HTR-8/SVneo (cell line): Measurements from ENCODE around the gene CCDC175.

ENCODE experiments used
- DNase-seq: peaks from one replicate; pipeline ENCODE4 v3.0.0; 2011; ENCODE audit warnings: low spot score, mixed read lengths; ENCODE audit not compliant: insufficient read length
- FAIRE-seq: peaks from 2 replicates; lab custom pipeline; 2011; peaks lifted over from hg19 to GRCh38; lab: Jason Lieb, UNC

Gene CCDC175

DNA sequence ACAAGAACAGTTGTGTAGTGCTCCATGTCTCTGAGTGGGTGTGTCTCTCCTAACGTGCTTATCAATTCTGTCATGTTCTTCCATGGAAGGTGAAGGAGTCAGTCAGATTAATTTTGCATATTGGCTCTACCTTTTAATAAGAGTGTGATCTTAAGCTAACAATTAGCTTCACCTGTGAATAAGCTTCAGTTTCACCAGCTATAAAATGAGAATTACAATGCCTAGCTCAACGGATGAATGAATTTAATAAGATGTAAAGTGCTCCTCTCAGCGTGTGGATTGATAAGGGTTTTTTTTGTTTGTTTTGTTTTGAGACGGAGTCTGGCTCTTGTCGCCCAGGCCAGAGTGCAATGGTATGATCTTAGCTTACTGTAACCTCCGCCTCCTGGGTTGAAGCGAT is 32.7 kb downstream of the CCDC175 start:
- FAIRE-seq, result peak; percentile 88

DNA sequence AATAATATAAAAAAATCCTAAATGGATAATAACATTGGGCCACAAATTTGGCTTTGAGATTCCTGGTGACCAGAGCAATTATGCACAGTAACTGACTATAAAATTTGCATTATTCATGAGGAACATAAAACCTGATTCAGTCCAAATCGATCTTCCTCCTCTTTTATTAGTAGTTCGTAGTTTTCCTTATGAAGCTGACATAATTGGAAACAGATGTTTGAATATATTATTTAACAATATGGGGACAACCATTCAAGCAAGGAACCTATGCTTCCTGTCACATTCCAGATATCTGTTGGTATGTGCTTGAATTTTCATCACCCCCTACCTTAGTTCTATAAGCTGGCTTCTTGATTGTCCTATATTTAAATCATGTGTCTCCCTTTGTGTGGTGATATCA is 34.9 kb downstream of the CCDC175 start:
- DNase-seq, result no peak
- FAIRE-seq, result no peak

More for the DNA sequence above, 32.7 kb downstream of the CCDC175 start:
- DNase-seq, result no peak

DNA sequence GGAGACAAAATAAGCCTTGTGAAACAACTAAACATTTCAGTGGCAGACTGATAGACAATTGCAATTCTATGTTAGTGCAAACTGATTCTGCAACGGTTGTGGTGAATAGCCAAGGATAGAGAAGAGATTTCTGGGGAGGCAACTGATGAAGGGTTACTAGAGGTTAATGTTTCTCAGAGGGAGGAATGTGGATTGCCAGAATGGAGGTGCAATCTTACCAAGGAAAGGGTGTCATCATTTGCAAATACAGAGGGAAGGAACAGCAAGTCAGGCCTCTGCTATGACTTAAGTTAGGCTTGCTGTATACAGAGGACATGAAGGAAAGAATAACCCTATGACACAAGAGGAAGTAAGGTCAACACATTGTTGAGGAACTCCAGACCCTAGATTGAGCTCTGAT is 35.8 kb downstream of the CCDC175 start:
- DNase-seq, result no peak
- peak; percentile 85 for FAIRE-seq

DNA sequence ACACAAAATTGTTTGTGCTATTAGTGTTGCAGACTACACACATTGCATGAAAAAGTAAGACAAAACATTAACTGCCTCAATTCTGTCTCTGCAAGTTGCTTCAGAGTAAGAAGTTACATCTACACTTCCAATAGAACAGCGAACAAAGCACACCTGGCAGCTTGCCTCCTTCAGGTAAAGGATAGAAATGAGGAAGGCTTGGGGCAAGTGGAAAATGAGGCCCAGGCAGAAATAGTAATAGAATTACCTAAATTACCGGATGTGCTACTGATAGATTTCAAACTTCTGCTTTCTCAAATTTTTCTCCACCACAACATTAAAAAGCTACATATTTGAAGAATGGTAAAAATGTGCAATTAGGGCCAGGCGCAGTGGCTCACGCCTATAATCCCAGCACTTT is 37.7 kb downstream of the CCDC175 start:
- DNase-seq (no peak), FAIRE-seq (peak; percentile 44)

DNA sequence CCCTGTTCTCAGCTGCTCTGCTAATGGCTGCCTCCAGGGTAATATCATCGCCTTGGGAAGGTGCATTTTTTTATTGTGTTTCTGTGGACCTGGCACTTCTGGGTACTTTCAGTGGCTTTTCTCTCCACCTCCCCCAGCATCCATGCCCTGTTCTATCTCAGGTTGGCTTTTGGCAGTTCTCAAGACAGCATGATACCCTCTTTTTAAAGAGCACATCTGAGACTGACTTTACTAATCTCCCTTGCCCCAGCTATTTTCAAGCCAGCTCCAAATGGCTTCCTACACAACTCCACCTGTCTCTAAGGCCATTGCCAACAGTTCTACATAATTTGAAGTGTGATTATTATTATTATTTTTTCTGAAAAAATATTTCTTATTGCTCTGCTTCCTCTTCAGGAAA is 39.1 kb downstream of the CCDC175 start:
- no peak for DNase-seq
- peak; percentile 58 for FAIRE-seq

DNA sequence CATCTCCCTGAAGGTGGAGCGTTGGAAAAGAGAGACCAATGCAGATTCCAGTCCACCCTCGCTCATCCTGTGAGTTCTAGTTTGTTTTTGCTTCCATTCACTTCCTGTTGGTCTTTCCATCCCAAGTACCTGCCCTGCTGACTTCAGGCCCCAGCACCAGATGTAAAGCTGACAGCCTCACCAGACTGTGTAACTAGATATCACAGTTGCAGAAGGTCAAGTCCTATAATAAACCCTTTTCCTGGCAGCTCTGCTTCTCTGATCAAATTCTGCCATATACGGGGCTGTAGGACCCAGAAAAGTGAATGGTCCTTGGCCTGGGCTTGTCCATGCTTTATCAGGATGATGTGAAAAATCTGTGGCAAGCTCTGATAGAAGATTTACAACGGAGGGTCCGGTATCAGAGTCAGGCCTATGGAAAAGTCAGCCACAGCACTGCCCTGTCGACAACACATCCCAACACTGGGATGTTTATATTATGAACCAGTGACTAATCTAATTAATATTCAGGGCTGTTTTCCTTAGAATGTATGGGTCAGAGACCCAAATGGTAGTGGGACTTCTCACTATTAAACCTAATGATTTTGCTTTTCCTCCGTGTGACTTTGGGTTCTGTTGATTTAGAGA is 42.1 kb downstream of the CCDC175 start:
- FAIRE-seq (peak; percentile 90), DNase-seq (no peak)

DNA sequence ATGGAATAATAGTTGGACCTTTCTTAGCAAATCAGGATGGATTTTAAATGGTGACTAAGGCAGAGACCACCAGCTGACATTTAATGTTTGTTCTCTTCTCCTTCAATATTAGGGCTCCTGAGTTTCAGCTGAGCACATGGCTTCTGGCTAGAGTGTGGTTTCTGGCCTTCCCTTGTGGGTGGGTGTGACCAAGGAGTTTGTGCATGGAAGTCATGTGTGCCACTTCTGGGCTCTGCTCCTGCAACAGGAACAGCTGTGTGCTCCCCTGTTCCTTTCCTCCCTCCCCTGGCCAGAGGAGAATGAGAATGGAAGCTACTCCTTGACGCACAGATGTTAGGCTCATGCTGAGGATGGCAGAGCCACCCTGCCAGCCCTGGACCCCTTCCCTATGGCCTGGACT is 44.2 kb downstream of the CCDC175 start:
- DNase-seq, result no peak
- peak; percentile 90 for FAIRE-seq

DNA sequence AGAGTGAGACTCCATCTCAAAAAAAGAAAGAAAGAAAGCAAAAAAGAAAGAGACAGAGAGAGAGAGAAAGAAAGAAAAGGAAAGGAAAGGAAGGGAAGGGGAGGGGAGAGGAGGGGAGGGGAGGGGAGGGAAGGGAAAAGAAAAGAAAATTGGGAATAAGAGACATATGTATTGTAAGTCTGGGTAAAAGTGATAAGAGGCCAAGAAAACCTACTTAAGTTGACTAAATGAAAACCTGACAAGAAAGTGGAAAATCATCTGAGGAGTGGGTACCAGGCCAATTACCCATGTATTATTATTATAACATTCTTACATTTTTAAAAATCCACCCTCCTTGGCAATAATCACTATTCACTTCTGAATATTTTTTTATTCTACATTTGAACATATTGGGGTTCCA is 46.3 kb downstream of the CCDC175 start:
- DNase-seq, result no peak
- no peak for FAIRE-seq

DNA sequence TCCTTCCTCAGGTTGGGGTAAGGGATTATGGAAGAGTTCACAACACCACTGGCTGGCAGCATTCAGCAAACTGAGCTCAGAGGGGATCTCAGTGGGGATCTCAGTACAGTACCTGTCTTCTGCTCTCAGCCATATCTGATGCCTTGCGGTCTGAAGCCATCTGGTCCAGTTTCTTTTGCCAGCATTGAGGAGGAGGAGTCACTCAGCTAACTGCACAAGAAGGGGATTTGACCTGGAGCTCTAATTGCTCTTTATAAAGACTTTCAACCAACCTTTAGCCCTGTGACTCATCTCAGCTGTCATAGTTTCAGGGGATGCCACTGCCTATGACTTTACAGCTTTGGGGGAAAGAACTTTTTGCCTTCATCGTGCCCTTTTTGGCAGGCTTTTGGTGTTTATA is 47.4 kb downstream of the CCDC175 start:
- FAIRE-seq, result peak; percentile 91

DNA sequence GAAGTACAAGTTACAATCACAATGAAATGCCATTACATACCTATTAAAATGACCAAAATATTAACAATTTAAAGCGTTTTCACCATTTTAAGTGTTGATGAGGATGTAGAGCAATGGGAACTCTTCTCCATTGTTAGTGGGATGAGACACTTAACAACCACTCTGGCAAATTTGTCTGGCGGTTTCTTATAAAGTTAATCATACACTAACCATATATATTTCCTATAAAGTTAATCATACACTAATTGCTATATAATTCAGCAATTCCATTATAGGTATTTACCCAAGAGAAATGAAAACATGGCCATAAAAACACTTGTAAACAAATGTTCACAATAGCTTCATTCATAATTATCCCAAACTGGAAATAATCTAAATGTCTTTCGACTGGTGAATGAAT is 56.4 kb downstream of the CCDC175 start:
- DNase-seq (no peak), FAIRE-seq (no peak)

More for the DNA sequence above, 47.4 kb downstream of the CCDC175 start:
- no peak for DNase-seq

DNA sequence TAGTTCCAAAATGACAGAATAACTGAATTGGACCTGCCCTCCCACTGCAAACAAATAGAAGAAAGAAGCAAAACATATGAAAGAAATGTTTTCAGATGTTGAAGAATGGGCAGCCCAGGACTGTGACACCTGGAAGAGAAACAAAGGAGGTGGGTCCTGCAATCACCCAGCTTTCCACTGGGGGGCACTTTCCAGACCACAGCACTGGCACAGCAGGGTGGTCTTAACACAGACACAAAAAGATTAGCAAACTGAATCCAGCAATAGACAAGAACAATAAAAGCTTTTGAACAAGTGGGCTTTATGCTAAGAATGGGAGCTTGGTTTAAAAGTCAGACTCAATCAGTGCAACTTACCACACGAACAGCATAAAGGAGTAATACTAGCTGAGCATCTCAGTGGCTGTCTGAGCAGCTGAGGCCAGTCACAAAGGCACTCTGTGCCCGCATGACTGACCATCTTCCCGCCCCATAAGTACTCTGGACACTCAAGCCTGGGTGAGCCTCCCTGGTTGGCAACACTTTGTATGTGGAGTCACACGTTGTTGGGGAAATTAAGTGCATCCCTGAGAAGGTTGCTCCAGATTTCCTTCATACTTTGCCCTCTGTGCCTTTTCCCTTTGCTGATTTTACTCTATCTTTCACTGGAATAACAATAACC is 64.6 kb downstream of the CCDC175 start:
- DNase-seq (peak; percentile 61), FAIRE-seq (peak; percentile 95)

DNA sequence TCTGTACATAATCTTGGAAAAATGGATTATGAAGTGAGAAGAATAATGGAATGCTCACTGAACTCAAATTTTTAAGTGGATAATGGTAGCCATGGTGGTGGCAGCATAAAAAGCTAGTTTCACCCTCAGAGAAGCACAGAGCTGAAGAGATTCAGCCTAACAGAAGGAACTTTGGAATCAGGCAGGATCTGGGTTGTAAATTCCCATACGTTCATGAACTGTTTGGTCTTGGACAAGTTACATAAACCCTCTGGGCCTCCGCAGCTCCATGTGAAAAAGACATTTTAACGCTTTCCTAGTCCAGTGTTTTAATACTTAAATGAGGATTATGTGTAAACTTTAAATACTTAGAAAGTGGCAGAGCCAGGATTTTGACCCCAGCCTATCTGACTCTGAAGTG is 65.6 kb downstream of the CCDC175 start:
- FAIRE-seq, result no peak

DNA sequence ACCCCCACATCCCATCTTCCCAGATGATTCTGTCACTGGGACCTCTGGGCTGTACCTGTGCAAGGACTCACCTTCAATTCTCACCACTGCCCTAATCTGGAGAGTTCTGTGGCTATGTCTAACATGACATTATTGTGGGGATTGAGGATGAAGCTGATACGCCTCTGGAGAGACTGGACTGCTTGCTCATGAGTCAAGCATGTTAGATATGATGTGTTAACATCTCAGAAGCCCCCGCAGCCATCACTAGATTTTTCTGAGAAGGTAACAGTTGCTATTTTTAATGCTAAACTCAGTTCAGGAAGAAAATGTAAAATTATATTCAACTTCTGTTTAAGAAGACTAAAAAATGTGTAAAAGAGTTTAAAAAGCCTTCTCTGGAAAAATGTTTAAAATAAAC is 66.6 kb downstream of the CCDC175 start:
- FAIRE-seq (peak; percentile 89), DNase-seq (no peak)

More for the DNA sequence above, 65.6 kb downstream of the CCDC175 start:
- DNase-seq, result no peak

DNA sequence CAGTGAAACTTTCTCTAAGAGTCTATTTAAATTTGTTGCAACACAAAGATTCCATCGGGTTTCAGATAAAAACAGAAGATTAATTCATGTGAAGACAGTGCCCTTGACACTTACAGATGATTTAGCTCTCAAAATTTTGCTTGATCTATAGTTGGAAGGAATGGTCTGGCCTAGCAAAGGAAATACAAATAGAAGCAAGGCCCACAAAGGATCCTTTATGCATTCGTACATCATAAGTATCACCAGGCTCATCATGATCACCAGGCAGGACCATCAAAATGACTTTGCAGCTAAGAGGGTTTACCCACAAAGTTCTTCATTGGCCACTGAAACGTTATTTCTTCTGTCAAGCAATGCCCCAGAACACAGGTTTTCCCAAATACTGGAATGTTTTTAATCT is 67.5 kb downstream of the CCDC175 start:
- FAIRE-seq (no peak), DNase-seq (no peak)

DNA sequence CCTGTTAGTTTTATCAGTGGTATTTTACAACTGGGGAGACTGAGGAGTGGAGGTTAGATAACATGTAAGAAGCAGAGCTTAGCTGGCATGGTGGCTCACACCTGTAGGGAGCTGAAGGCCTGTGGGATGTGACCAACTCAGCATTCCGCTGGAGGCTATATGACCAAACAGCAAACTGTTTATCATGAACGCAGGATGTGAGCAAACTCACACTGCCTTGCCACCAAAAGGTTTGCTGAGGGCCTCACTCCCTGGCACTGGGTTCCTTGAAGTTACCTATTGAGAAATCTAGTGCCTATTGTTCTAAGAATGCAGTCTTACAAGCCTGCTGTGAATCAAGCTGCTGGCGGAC is 68.9 kb downstream of the CCDC175 start:
- FAIRE-seq (no peak), DNase-seq (no peak)

DNA sequence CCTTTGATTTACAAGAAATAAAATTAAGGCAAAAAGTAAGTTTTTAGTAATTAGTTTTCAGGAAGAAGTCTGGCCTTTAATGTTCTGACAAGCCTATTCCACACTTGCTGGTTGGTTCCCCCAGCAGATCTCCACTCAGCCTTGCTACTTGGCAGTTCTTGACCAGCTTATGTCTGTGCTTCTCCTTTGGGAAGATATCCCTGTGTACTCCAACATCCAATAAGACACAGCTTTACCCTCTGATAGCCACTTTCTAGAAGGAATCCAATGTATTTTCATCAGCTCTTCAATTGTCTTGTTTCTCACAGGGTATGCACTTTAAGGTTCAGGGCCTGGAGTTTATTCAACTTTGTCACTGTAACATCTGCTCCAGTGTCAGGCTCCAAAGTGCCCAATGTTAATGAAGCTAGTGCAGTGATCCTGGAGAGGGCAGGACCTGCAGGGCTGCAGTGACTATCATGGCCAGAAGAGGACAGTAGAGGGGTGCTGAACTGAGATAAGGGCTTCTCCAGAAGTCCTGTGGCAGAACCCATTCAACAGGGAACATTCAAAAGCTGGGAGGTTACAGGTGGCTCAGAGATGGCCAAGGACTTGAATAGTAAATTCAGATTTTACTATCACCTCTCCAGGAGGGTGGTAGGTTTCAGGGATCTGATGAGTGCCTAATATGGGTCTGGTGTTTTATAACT is 69.4 kb downstream of the CCDC175 start:
- peak; percentile 99 for FAIRE-seq
- DNase-seq, result peak; percentile 80

DNA sequence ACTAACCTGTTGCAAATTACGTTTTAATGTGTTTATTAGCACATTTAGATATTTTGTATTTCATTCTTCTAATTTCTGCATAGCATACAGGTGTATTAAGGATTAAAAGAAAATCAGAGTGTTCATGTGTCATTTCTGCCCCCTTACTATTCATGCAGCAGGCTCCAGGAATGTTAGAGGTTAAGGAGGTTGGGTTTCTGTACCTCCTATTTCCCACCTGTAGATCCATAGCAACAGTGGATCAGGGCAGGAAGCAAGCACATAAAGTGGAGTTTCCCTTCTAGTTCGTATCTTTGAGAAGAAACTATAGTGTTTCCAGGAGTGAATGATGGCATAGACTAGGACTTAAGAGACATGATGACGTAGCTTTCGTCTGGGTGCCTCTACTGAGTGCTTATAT is 73.4 kb downstream of the CCDC175 start:
- FAIRE-seq (peak; percentile 86), DNase-seq (no peak)

DNA sequence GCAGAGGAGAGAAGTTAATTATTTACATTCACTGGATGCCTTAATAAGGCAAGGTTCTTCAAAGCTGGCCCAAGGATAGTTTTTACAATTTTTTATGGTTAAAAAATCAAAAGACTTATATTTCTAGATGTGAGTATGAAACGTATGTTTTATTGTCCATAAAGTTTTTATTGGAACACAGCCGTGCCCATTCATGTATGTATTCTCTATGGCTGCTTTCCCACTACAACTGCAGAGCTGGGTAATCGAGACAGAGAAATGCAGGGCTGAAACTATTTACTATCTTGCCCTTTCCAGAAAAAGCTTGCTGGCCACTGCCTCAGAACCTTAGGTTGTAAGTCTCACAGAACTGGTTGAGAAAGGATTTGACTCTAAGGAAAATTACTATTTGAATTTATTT is 75.9 kb downstream of the CCDC175 start:
- FAIRE-seq (peak; percentile 93), DNase-seq (no peak)

DNA sequence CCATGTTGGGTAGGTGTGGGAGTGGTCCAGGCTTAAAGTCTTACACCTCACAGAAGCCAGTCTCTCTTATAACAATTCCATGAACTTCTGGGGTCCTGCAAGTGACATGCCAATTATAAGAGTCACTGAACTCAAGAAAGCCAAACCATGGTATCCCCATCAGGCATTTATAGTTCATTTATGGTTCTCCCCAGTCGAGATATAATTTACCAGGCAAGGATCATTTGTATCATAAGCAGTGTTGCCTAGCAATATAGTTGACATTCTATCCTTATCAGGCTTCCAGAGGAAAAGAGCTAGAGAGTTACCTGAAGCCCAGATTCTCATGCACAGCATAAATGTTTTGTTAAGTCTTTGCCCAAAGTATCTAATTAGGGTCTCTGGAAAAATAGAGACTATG is 84.2 kb downstream of the CCDC175 start:
- DNase-seq (no peak), FAIRE-seq (peak; percentile 23)

DNA sequence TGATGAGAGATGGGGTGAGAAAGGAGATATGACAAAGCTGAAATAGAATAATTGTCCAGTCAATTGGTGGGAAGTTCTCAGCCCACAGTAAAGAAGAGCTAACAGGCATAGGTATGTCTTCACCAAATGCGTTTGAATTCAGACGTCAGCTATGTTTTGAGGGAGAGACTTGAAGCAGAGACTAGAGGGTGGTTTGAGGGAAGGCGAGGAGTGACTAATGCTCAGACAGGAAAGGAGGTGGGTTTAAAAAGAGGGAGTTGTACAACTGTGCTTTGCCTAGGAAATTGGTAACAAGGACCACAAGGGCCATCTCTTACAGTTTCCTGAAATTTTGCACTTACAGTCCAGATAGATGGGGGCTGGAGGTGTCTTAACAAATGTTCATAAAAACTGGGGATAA is 85.9 kb downstream of the CCDC175 start:
- FAIRE-seq (no peak), DNase-seq (no peak)

DNA sequence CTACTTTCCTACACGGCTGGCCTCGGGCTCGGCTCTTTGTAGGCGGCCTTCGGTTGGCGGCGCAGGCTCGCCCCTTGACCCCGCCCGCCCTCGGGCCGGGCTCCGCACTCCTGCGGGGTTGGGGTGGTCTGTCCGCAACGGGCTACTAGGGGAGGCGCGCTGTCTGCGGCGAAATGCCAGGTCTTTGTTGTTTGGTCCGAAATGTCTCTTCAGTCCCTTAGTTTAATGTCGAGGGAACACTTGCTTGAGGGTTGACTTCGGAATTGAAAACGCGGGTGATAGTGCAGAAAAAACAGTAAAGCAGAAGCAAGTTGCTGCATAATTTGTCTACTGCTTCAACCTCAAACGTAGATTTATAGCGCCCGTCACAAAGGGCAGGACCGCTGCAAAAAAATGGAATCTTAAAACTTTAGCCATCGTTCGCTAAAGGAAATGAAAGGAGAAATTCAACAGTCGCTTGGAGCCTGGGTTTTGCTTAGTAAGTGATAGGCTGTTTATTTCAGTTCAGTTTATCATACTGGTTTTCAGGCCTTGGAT is 91.9 kb downstream of the CCDC175 start:
- FAIRE-seq (no peak), DNase-seq (peak; percentile 48)
